Measurements from ENCODE around the gene KRTAP9-7.

Gene KRTAP9-7

DNA sequence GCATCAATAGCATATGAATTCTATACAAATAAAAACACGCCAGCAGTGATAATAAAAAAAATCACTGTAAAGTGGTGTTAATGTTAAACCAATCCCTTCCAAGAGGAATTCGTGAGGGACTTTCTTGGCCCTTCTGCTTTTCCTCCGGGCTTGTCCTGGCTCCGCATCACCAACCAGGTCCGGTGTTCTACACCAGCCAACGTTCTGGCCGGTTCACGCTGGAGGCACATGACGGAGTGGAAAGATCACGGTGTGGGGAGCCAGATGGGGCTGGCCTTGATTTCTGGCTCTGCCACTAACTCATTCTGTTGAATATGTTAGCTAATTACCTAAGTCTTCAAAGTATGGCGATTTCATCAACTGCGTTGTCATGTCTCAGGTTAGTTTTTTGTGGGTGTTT is 28.6 kb downstream of the KRTAP9-7 start:
- peaks cover 5 to 10% of the 10 kb centered on the region in 2 donors for H3K9me3 ChIP-seq (ENCODE audit: control insufficient read depth in 2 of 2, low read length in 2 of 2)
- H3K9ac ChIP-seq (ENCODE audit: low read length in 2 of 2) = no peak overlapping the region
- H3K4me3 ChIP-seq (ENCODE audit: low read length in 2 of 2) = no peak overlapping the region
- no peak overlapping the region for H3K27ac ChIP-seq (ENCODE audit: low read length)
- no peaks in the 10 kb centered on the region for H3K36me3 ChIP-seq (ENCODE audit: control insufficient read depth in 2 of 2, insufficient read depth in 2 of 2, low read length in 2 of 2)
- H3K4me1 ChIP-seq (ENCODE audit: control insufficient read depth, insufficient read depth, low read length) = no peaks in the 10 kb centered on the region
- H3K27me3 ChIP-seq (ENCODE audit: control insufficient read depth in 1 of 2, insufficient read depth in 2 of 2, low read length in 2 of 2) = peaks cover 0 to 13% of the 10 kb centered on the region in 2 donors

GRCh38 chr17:41307647-41308046 is 32.1 kb downstream of the KRTAP9-7 start:
- Histone ChIP-seq H3K27me3 (ENCODE audit: control insufficient read depth in 1 of 2, insufficient read depth in 2 of 2, low read length in 2 of 2) (peaks cover 0 to 13% of the 10 kb centered on the region in 2 donors), H3K4me1 (ENCODE audit: control insufficient read depth, insufficient read depth, low read length) (no peaks in the 10 kb centered on the region), H3K36me3 (ENCODE audit: control insufficient read depth in 2 of 2, insufficient read depth in 2 of 2, low read length in 2 of 2) (no peaks in the 10 kb centered on the region), H3K27ac (ENCODE audit: low read length) (no peak overlapping the region), H3K9ac (ENCODE audit: low read length in 2 of 2) (no peak overlapping the region), H3K4me3 (ENCODE audit: low read length in 2 of 2) (no peak overlapping the region), H3K9me3 (ENCODE audit: control insufficient read depth in 2 of 2, low read length in 2 of 2) (no peaks in the 10 kb centered on the region)

DNA sequence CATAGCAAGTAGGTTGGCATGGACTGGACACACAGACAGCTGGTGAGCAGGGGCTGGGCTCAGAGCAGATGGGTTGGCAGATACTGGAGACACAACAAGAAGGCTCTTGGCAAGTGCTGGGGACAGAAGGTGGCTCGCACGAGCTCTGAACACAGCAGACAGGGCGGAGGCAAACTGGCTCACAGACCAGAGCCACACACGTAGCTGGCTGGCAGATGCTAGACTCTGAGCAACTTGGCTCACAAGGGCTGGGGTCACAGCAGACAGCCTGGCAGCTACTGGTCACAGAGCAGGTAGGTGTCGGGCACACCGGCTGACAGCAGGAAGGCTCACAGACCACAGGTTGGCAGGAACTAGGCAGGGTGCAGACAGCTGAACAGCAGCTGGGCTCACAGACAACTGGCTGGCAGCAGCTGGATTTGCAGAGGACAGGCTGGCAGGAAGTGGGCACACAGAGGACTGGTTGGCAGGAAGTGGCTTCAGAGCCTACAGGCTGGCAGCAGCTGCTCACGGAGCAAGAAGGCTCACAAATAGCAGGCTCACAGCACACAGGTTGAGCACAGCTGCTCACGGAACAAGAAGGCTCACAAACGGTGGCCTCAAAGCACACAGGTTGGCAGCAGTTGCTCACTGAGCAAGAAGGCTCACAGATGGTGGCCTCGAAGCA is 32.9 kb downstream of the KRTAP9-7 start:
- Histone ChIP-seq H3K4me3 (ENCODE audit: low read length in 2 of 2) (no peak overlapping the region), H3K27ac (ENCODE audit: low read length) (no peak overlapping the region), H3K9ac (ENCODE audit: low read length in 2 of 2) (no peak overlapping the region), H3K4me1 (ENCODE audit: control insufficient read depth, insufficient read depth, low read length) (no peaks in the 10 kb centered on the region), H3K27me3 (ENCODE audit: control insufficient read depth in 1 of 2, insufficient read depth in 2 of 2, low read length in 2 of 2) (peaks cover 0 to 14% of the 10 kb centered on the region in 2 donors), H3K36me3 (ENCODE audit: control insufficient read depth in 2 of 2, insufficient read depth in 2 of 2, low read length in 2 of 2) (no peaks in the 10 kb centered on the region), H3K9me3 (ENCODE audit: control insufficient read depth in 2 of 2, low read length in 2 of 2) (no peaks in the 10 kb centered on the region)

DNA sequence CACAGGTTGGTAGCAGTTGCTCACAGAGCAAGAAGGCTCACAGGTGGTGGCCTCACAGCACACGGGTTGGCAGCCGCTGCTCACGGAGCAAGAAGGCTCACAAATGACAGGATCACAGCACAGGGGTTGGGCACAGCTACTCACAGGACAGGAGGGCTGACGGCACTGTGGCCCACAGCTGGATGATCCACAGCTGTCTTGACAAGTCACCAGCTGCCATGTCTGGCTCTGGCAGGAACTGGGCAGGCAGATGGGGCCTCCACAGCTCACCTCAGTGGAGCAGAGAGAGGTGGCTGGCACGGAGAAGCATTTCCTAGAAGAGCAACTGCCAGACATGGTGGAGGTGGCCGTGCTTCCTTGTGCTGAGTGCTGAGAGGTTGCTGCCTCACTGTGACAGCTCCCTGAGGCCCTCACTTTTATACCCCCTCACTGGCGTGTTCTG is 33.4 kb downstream of the KRTAP9-7 start, which contains the start of gene KRTAP16-1:
Gene KRTAP16-1 (minus strand): TSS at position 392 of the 442 bp plus-strand sequence. CDS start 56 bp downstream, at position 336.
- H3K4me3 ChIP-seq (ENCODE audit: low read length in 2 of 2) = no peak within 1 kb of the TSS
- H3K27me3 ChIP-seq (ENCODE audit: control insufficient read depth in 1 of 2, insufficient read depth in 2 of 2, low read length in 2 of 2) = peaks cover 0 to 14% of the 10 kb centered on the region in 2 donors
- no peak within 1 kb of the TSS for H3K9ac ChIP-seq (ENCODE audit: low read length in 2 of 2)
- H3K36me3 ChIP-seq (ENCODE audit: control insufficient read depth in 2 of 2, insufficient read depth in 2 of 2, low read length in 2 of 2) = no peaks in the 10 kb centered on the region
- H3K4me1 ChIP-seq (ENCODE audit: control insufficient read depth, insufficient read depth, low read length) = no peaks in the 10 kb centered on the region
- no peaks in the 10 kb centered on the region for H3K9me3 ChIP-seq (ENCODE audit: control insufficient read depth in 2 of 2, low read length in 2 of 2)
- H3K27ac ChIP-seq (ENCODE audit: low read length) = no peak within 1 kb of the TSS

DNA sequence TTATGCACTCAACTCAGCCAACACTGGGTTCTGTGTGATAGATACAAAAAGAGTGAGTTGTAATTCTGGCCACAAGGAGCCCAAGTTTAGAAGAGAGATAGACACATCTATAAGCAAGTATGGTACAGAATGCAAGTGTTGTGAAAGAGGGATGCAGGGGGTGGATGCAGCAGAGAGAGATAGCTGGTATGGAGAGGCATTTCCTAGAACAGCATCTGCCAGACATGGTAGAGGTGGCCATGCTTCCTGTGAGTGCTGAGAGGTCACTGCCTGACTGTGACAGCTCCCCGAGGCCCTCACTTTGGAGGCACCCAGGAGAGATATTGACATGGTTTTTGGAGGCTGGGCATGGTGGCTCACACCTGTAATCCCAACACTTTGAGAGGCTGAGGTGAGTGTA is 35.6 kb downstream of the KRTAP9-7 start:
- H3K4me1 ChIP-seq (ENCODE audit: control insufficient read depth, insufficient read depth, low read length) = no peaks in the 10 kb centered on the region
- no peaks in the 10 kb centered on the region for H3K36me3 ChIP-seq (ENCODE audit: control insufficient read depth in 2 of 2, insufficient read depth in 2 of 2, low read length in 2 of 2)
- no peaks in the 10 kb centered on the region for H3K9me3 ChIP-seq (ENCODE audit: control insufficient read depth in 2 of 2, low read length in 2 of 2)
- H3K4me3 ChIP-seq (ENCODE audit: low read length in 2 of 2) = no peak overlapping the region
- H3K27me3 ChIP-seq (ENCODE audit: control insufficient read depth in 1 of 2, insufficient read depth in 2 of 2, low read length in 2 of 2) = peaks cover 0 to 16% of the 10 kb centered on the region in 2 donors
- H3K9ac ChIP-seq (ENCODE audit: low read length in 2 of 2) = no peak overlapping the region
- H3K27ac ChIP-seq (ENCODE audit: low read length) = no peak overlapping the region

DNA sequence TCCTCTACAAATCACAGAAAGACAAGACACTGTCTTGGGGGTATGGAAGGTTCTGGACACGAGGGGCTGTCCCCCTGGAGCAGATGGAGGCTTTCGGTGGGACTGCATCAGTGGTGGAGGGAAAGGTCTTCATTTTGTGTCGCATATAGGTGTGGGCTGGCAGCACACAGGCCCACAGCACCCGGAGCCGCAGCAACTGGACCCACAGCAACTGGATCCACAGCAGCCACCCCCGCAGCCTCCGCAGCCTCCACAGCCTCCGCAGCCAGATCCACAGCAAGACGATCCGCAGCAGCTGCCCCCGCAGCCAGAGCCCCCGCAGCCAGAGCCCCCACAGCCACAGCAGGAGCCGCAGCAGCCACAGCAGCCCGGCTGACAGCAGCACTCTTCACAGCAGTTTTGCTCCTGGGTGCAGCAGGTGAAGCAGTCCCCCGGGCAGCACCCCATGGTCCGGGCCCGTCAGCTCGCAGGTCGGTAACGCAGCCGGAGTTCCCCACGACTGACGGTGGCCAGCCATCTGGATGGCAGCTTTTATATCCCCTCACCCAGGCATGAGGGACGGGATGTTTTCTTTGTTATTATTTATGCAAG is 39.8 kb downstream of the KRTAP9-7 start, which contains the start of gene KRTAP17-1:
Gene KRTAP17-1 (minus strand): TSS at position 507 of the 591 bp plus-strand sequence. CDS start 60 bp downstream, at position 447.
- H3K27ac ChIP-seq (ENCODE audit: low read length) = no peak within 1 kb of the TSS
- H3K4me1 ChIP-seq (ENCODE audit: control insufficient read depth, insufficient read depth, low read length) = no peaks in the 10 kb centered on the region
- H3K9me3 ChIP-seq (ENCODE audit: control insufficient read depth in 2 of 2, low read length in 2 of 2) = no peaks in the 10 kb centered on the region
- H3K9ac ChIP-seq (ENCODE audit: low read length in 2 of 2) = no peak within 1 kb of the TSS
- no peaks in the 10 kb centered on the region for H3K36me3 ChIP-seq (ENCODE audit: control insufficient read depth in 2 of 2, insufficient read depth in 2 of 2, low read length in 2 of 2)
- H3K4me3 ChIP-seq (ENCODE audit: low read length in 2 of 2) = no peak within 1 kb of the TSS
- peaks cover 0 to 6% of the 10 kb centered on the region in 2 donors for H3K27me3 ChIP-seq (ENCODE audit: control insufficient read depth in 1 of 2, insufficient read depth in 2 of 2, low read length in 2 of 2)

GRCh38 chr17:41315814-41316445 is 40.4 kb downstream of the KRTAP9-7 start:
- Histone ChIP-seq H3K4me1 (ENCODE audit: control insufficient read depth, insufficient read depth, low read length) (no peaks in the 10 kb centered on the region), H3K9ac (ENCODE audit: low read length in 2 of 2) (no peak overlapping the region), H3K4me3 (ENCODE audit: low read length in 2 of 2) (no peak overlapping the region), H3K9me3 (ENCODE audit: control insufficient read depth in 2 of 2, low read length in 2 of 2) (no peaks in the 10 kb centered on the region), H3K27me3 (ENCODE audit: control insufficient read depth in 1 of 2, insufficient read depth in 2 of 2, low read length in 2 of 2) (peaks cover 0 to 6% of the 10 kb centered on the region in 2 donors), H3K27ac (ENCODE audit: low read length) (no peak overlapping the region), H3K36me3 (ENCODE audit: control insufficient read depth in 2 of 2, insufficient read depth in 2 of 2, low read length in 2 of 2) (no peaks in the 10 kb centered on the region)

- Histone ChIP-seq H3K27ac (ENCODE audit: low read length) (no peak overlapping the region), H3K9ac (ENCODE audit: low read length in 2 of 2) (no peak overlapping the region), H3K4me1 (ENCODE audit: control insufficient read depth, insufficient read depth, low read length) (no peaks in the 10 kb centered on the region), H3K4me3 (ENCODE audit: low read length in 2 of 2) (no peak overlapping the region), H3K9me3 (ENCODE audit: control insufficient read depth in 2 of 2, low read length in 2 of 2) (no peaks in the 10 kb centered on the region), H3K27me3 (ENCODE audit: control insufficient read depth in 1 of 2, insufficient read depth in 2 of 2, low read length in 2 of 2) (peaks cover 0 to 2% of the 10 kb centered on the region in 2 donors), H3K36me3 (ENCODE audit: control insufficient read depth in 2 of 2, insufficient read depth in 2 of 2, low read length in 2 of 2) (no peaks in the 10 kb centered on the region)
Observed at GRCh38 chr17:41318231-41318630, 42.7 kb downstream of the KRTAP9-7 start.

GRCh38 chr17:41322094-41322902 is 46.8 kb downstream of the KRTAP9-7 start:
- Histone ChIP-seq H3K4me1 (ENCODE audit: control insufficient read depth, insufficient read depth, low read length) (no peaks in the 10 kb centered on the region), H3K27me3 (ENCODE audit: control insufficient read depth in 1 of 2, insufficient read depth in 2 of 2, low read length in 2 of 2) (no peaks in the 10 kb centered on the region), H3K9me3 (ENCODE audit: control insufficient read depth in 2 of 2, low read length in 2 of 2) (no peaks in the 10 kb centered on the region), H3K4me3 (ENCODE audit: low read length in 2 of 2) (no peak overlapping the region), H3K27ac (ENCODE audit: low read length) (no peak overlapping the region), H3K36me3 (ENCODE audit: control insufficient read depth in 2 of 2, insufficient read depth in 2 of 2, low read length in 2 of 2) (no peaks in the 10 kb centered on the region), H3K9ac (ENCODE audit: low read length in 2 of 2) (no peak overlapping the region)
